Measurements from ENCODE around the gene FGFR2.

Gene FGFR2

GRCh38 chr10:121609426-121610380 lies 11.5 kb upstream of the FGFR2 start:
- no peak for DNase-seq

- DNase-seq, result peak; percentile 3
These were observed 10.4 kb upstream of the FGFR2 start for GRCh38 chr10:121608469-121609190.

GRCh38 chr10:121607310-121608055 lies 9.2 kb upstream of the FGFR2 start:
- DNase-seq, result no peak

- no peak for DNase-seq
These were observed 7.5 kb upstream of the FGFR2 start for GRCh38 chr10:121605708-121606107.

GRCh38 chr10:121601458-121601857 lies 3.2 kb upstream of the FGFR2 start:
- DNase-seq, result no peak

GRCh38 chr10:121600611-121601010 lies 2.4 kb upstream of the FGFR2 start:
- no peak for DNase-seq

- DNase-seq, result no peak
These were observed 1.7 kb upstream of the FGFR2 start for GRCh38 chr10:121599947-121600346.

- DNase-seq, result no peak
These were observed 561 bp downstream of the FGFR2 start for GRCh38 chr10:121597504-121598262.

GRCh38 chr10:121596689-121597503 lies 1.3 kb downstream of the FGFR2 start:
- no peak for DNase-seq

- DNase-seq, result no peak
These were observed 2.2 kb downstream of the FGFR2 start for GRCh38 chr10:121595806-121596688.

- DNase-seq, result no peak
These were observed 2.9 kb downstream of the FGFR2 start for GRCh38 chr10:121595351-121595805.

- no peak for DNase-seq
These were observed 3.5 kb downstream of the FGFR2 start for GRCh38 chr10:121594623-121595350.

- DNase-seq, result no peak
These were observed 4.2 kb downstream of the FGFR2 start for GRCh38 chr10:121594076-121594475.

GRCh38 chr10:121593281-121594075 lies 4.8 kb downstream of the FGFR2 start:
- no peak for DNase-seq

GRCh38 chr10:121592155-121592890 lies 5.9 kb downstream of the FGFR2 start:
- DNase-seq, result no peak

- no peak for DNase-seq
These were observed 7.1 kb downstream of the FGFR2 start for GRCh38 chr10:121591186-121591585.

GRCh38 chr10:121590772-121591171 lies 7.5 kb downstream of the FGFR2 start:
- DNase-seq, result no peak

- no peak for DNase-seq
These were observed 8.7 kb downstream of the FGFR2 start for GRCh38 chr10:121589553-121589952.
